Endothelial cell of umbilical vein (primary cell): ENCODE data around the gene CD99L2. TPM values are rescaled to one million over a fixed set of nuclear protein-coding genes. Genes with fewer than 3 reads are reported as not detected.

ENCODE experiments used
- BruUV-seq: library from RNA; stranded (reverse); fragments of 400-500 nt; replicated peaks from 2 replicates; lab custom pipeline; 2021; lab: Mats Ljungman, UMichigan
- CTCF ChIA-PET: fragments of 300-600, 350-600 bp; sonication (Branson Sonifier 250); formaldehyde crosslinking; loops from one replicate; lab custom pipeline; 2021; ENCODE audit warnings: antibody characterized with exemption, inconsistent platforms; lab: Charles Lee
- POLR2A ChIA-PET: fragments of 300-600, 350-600 bp; sonication (Branson Sonifier 250); formaldehyde crosslinking; loops from one replicate; lab custom pipeline; 2021; ENCODE audit warnings: antibody characterized with exemption, inconsistent platforms; lab: Charles Lee
- DNase-seq: peaks from one replicate; pipeline ENCODE4 v3.0.0-alpha.2; 2011; ENCODE audit warnings: low read depth, low spot score
- FAIRE-seq: peaks from 2 replicates; lab custom pipeline; 2011; peaks lifted over from hg19 to GRCh38; lab: Jason Lieb, UNC
- H2AFZ ChIP-seq: 2 replicates; pipeline ENCODE4 v1.6.0; 2012; ENCODE audit warnings: low read depth, low read length, control low read depth, inconsistent platforms
- H3K27ac ChIP-seq: 2 replicates; pipeline ENCODE4 v1.5.1; 2011; ENCODE audit warnings: low read depth, mild to moderate bottlenecking, control low read depth, low read length, moderate library complexity; ENCODE audit not compliant: insufficient read depth
- H3K27me3 ChIP-seq, 2 experiments: 2 replicates each; pipeline versions ENCODE4 v1.6.0 to v1.6.1; 2011; ENCODE audit warnings: low read length in 2 of 2, mixed read lengths in 1 of 2; ENCODE audit not compliant: control insufficient read depth in 2 of 2, insufficient read depth in 2 of 2
- H3K36me3 ChIP-seq, 2 experiments: 2 replicates in 1 of 2; 3 replicates in 1 of 2; pipeline ENCODE4 v1.5.1; 2011; ENCODE audit warnings: low read length in 2 of 2, mild to moderate bottlenecking in 1 of 2, moderate library complexity in 1 of 2; ENCODE audit not compliant: control insufficient read depth in 2 of 2, insufficient read depth in 2 of 2; ENCODE audit errors: extremely low read depth in 1 of 2
- H3K4me1 ChIP-seq: 3 replicates; pipeline ENCODE4 v1.5.1; 2011; ENCODE audit warnings: mild to moderate bottlenecking, low read length; ENCODE audit not compliant: control insufficient read depth, insufficient read depth; ENCODE audit errors: extremely low read depth
- H3K4me2 ChIP-seq: 2 replicates; pipeline ENCODE4 v1.6.1; 2011; ENCODE audit warnings: low read length, control low read depth, mixed read lengths; ENCODE audit not compliant: insufficient read depth
- H3K4me3 ChIP-seq, 3 experiments: fragments of 200-600 bp in 1 of 3; sonication (generic), shearing (Covaris generic) in 1 of 3; replicated peaks in 1 of 3; 2 replicates each; pipeline ENCODE4 v1.5.1; 2011 to 2016; ENCODE audit warnings: control low read depth in 3 of 3, low read length in 3 of 3, mild to moderate bottlenecking in 2 of 3, inconsistent platforms in 1 of 3, low read depth in 1 of 3, moderate library complexity in 1 of 3; ENCODE audit not compliant: insufficient read depth in 1 of 3
- H3K79me2 ChIP-seq: 2 replicates; pipeline ENCODE4 v1.6.0; 2012; ENCODE audit warnings: low read length, inconsistent platforms; ENCODE audit not compliant: control insufficient read depth, insufficient read depth
- H3K9ac ChIP-seq: replicated peaks from 2 replicates; pipeline ENCODE3; 2011; ENCODE audit warnings: low read length, control low read depth; ENCODE audit not compliant: insufficient read depth; ENCODE audit errors: extremely low read depth
- H3K9me1 ChIP-seq: replicated peaks from 3 replicates; pipeline ENCODE4 v1.6.0; 2011; ENCODE audit warnings: mild to moderate bottlenecking, low read length; ENCODE audit not compliant: control insufficient read depth, insufficient read depth; ENCODE audit errors: extremely low read depth
- H3K9me3 ChIP-seq: replicated peaks from 2 replicates; pipeline ENCODE4 v1.5.1; 2012; ENCODE audit warnings: low read length, inconsistent platforms; ENCODE audit not compliant: control insufficient read depth, insufficient read depth
- H4K20me1 ChIP-seq: replicated peaks from 2 replicates; pipeline ENCODE3; 2011; ENCODE audit warnings: mild to moderate bottlenecking, low read length; ENCODE audit not compliant: control insufficient read depth, insufficient read depth; ENCODE audit errors: extremely low read depth
- FOS ChIP-seq: IDR thresholded peaks from 2 replicates; pipeline ENCODE4 v1.6.1; 2011; ENCODE audit warnings: mild to moderate bottlenecking, low read length, moderate library complexity, borderline replicate concordance; ENCODE audit not compliant: insufficient read depth
- GATA2 ChIP-seq: IDR thresholded peaks from 2 replicates; pipeline ENCODE4 v1.7.0; 2011; ENCODE audit warnings: low read depth, mild to moderate bottlenecking, moderate library complexity, mixed read lengths, low read length; ENCODE audit not compliant: insufficient read length, insufficient read depth
- JUN ChIP-seq: IDR thresholded peaks from 2 replicates; pipeline ENCODE4 v1.6.1; 2011; ENCODE audit warnings: borderline replicate concordance, low read depth; ENCODE audit not compliant: insufficient read length, insufficient read depth
- MAX ChIP-seq: IDR thresholded peaks from 2 replicates; pipeline ENCODE4 v1.6.1; 2011; ENCODE audit not compliant: insufficient read depth, insufficient read length
- MYC ChIP-seq: IDR thresholded peaks from one replicate; pipeline ENCODE4 v1.6.1; 2011; ENCODE audit warnings: mild to moderate bottlenecking, low read depth, low read length
- POLR2A ChIP-seq: IDR thresholded peaks from 2 replicates; pipeline ENCODE4 v1.6.1; 2012; ENCODE audit warnings: low read depth, mild to moderate bottlenecking, control low read depth, low read length
- POLR2AphosphoS5 ChIP-seq: IDR thresholded peaks from 2 replicates; pipeline ENCODE4 v1.6.1; 2012; ENCODE audit warnings: low read depth, mild to moderate bottlenecking, control low read depth, low read length, moderate library complexity; ENCODE audit not compliant: insufficient read depth
- dilution Hi-C: fragments of 300-500 bp; cut with MboI; formaldehyde crosslinking; loops from one replicate; pipeline ENCODE4 v1.15.0; 2019; ENCODE audit warnings: low sequenced_read_pairs; ENCODE audit not compliant: extremely low pct_ligation_motif_present
- intact Hi-C: fragments of 100-400 bp; cut with micrococcal nuclease; formaldehyde crosslinking; loops from one replicate; pipeline ENCODE4 v1.10.0; 2022
- polyA plus RNA-seq, 4 experiments: library from polyadenylated mRNA; depleted of rRNA in 3 of 4; stranded (reverse) in 3 of 4; unstranded in 1 of 4; fragments of >200 nt; gene quantifications; 2 replicates each; pipeline versions ENCODE4 v1.2.1 to v1.2.3, GENCODE V29; 2011 to 2012; ENCODE audit warnings: missing spikeins in 1 of 4
- total RNA-seq: library from RNA; stranded (reverse); gene quantifications from 2 replicates; pipeline ENCODE4 v1.2.3, GENCODE V29; 2021
- TF ChIP-seq, protein P1 (sequence below), 2 donors: IDR thresholded peaks; 1 replicate in 1 of 2; 2 replicates in 1 of 2; pipeline ENCODE4 v1.5.1; 2011; ENCODE audit warnings: low read length in 2 of 2, mild to moderate bottlenecking in 2 of 2, moderate library complexity in 2 of 2, control low read depth in 1 of 2, inconsistent platforms in 1 of 2, low read depth in 1 of 2; ENCODE audit not compliant: insufficient read depth in 1 of 2; ENCODE audit errors: extremely low read depth in 1 of 2

The CD99L2 gene
- total and polyA plus RNA-seq, 2 donors (not counting 3 experiments of a cell fraction or from before 2014, with no cell fraction given), result 33.2 to 43.4 TPM

DNA sequence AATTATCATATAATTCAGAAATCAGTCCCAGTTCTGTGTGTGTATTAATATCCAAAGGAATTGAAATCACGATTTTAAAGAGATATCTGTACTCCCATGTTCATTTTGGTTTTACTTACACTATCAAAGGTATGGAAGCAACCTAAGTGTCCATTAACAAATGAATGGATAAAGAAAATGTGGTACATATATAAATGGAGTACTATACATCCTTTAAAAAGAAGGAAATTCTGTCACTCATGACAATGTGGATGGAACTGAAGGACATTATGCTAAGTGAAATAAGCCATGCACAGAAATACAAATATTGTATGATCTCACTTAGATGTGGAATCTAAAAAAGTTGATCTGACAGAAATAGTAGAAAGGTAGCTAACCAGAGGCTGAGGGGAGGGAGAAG, 63.8 kb downstream of the CD99L2 start:
- Histone ChIP-seq H3K4me1 (no peaks in the 10 kb centered on the region), H3K4me3 (no peak overlapping the region), H3K4me2 (no peak overlapping the region), H4K20me1 (no peaks in the 10 kb centered on the region), H3K36me3 (no peaks in the 10 kb centered on the region), H3K27me3 (no peaks in the 10 kb centered on the region), H3K9me1 (no peaks in the 10 kb centered on the region), H3K9me3 (no peaks in the 10 kb centered on the region), H3K27ac (no peak overlapping the region), H2AFZ (no peak overlapping the region), H3K79me2 (no peaks in the 10 kb centered on the region), H3K9ac (no peak overlapping the region)
- no peak for DNase-seq
- CTCF ChIA-PET, result no interaction called here
- BruUV-seq, result no TSS peak
- intact Hi-C loops (no loop called here), dilution Hi-C loops (no loop called here)
- FAIRE-seq, result no peak
- POLR2A ChIA-PET, result no interaction called here
- no peak for TF ChIP-seq MYC
- TF ChIP-seq POLR2AphosphoS5, result no peak
- no peak for TF ChIP-seq MAX
- TF ChIP-seq, protein P1, sequence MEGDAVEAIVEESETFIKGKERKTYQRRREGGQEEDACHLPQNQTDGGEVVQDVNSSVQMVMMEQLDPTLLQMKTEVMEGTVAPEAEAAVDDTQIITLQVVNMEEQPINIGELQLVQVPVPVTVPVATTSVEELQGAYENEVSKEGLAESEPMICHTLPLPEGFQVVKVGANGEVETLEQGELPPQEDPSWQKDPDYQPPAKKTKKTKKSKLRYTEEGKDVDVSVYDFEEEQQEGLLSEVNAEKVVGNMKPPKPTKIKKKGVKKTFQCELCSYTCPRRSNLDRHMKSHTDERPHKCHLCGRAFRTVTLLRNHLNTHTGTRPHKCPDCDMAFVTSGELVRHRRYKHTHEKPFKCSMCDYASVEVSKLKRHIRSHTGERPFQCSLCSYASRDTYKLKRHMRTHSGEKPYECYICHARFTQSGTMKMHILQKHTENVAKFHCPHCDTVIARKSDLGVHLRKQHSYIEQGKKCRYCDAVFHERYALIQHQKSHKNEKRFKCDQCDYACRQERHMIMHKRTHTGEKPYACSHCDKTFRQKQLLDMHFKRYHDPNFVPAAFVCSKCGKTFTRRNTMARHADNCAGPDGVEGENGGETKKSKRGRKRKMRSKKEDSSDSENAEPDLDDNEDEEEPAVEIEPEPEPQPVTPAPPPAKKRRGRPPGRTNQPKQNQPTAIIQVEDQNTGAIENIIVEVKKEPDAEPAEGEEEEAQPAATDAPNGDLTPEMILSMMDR (IDR thresholded peaks at IDR 0.05; ENCODE audit: extremely low read depth in 1 of 2, insufficient read depth in 1 of 2, low read depth in 1 of 2, low read length in 2 of 2), result no peak
- TF ChIP-seq JUN, result no peak
- no peak for TF ChIP-seq FOS
- no peak for TF ChIP-seq GATA2
- no peak for TF ChIP-seq POLR2A
